ENCODE results near the gene PGR.

The PGR gene

DNA sequence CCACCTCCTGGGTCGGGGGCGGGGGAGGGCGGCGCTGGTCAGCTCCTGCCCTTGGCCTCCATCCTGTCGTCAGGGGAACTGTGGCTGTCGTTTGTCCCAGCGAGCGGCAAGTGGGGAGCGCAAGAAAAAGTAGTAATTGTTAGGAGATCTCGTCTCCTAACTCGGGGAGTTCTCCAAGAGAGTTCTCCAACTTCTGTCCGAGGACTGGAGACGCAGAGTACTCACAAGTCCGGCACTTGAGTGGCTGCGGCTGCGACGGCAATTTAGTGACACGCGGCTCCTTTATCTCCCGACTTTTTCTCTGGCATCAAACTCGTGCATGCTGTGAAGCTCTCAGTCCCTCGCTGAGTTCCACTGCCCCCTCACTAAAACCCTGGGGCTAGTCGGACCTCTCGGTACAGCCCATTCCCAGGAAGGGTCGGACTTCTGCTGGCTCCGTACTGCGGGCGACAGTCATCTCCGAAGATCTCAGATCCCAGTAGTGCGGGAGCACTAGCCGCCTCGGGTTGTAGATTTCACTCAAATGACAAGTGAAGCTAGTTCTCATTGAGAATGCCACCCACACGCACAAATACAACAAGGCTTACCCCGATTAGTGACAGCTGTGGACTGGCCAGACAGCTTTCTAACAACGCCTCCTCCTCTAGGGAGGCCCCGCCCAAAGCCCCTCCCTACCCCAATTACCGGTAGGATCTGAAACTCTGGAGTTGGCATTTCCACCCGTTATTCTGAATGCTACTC, at the start of gene PGR:
Gene PGR (minus strand): TSS at position 611 of the 741 bp plus-strand sequence. CDS start 743 bp downstream, outside the sequence.
- DNase-seq = peak; percentile 12

DNA sequence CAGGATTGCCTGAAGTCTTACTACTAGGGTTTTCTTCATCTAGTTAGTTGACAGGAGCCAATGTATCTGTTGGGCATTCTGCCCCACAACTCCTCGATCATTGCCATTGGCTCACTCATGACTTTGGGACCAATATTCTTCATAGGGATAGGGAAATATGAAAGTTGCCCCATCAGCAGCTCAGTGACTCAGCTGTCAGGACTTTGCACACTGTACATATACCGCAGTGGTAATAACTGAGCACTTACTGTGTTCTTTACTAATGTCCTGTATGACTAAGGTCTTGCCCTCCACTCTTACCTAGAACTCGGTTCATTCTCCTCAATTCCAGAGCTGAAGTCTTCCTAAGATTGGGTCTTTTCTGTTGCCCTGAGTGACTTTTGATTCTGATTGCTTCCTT, 46.8 kb upstream of the PGR start:
- no peak for DNase-seq

DNA sequence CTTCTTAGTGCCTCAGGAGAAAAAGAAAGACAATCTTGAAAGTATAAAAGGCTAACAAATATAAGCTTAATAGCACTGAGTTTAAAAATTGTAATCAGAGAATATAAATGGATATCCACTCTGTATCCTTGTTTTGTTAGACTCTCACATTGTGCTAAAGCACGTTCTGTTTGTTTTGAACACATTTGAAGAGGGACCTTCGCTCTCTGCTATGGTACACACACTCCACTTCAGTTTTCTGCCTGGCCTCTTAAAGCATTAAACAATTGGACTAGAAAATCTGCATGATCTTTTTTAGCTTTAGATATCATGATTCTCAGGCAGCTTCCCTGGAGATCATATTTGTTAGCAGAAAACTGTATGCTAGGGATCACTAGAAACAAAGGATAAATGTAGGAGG, 40.3 kb upstream of the PGR start:
- DNase-seq = peak; percentile 58

DNA sequence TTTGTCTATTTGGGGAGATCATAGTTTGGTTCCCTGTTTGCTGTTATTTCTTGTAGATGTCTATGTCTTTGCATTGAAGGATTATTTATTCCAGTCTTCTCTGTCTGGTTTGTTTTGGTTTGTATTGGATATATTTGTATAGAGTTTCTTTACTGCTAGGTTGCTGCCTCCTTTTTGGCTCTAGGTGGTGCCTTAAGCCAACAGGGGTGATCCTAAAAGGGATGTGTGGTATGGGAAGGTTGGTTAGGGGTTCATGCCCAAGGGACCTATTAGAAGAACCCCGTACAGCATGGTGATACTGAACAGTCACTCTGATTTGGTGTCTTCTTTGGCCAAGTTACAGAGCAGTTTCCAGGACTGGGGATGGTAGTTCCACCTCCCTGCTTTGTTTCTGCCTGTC, 36.4 kb upstream of the PGR start:
- DNase-seq = no peak

DNA sequence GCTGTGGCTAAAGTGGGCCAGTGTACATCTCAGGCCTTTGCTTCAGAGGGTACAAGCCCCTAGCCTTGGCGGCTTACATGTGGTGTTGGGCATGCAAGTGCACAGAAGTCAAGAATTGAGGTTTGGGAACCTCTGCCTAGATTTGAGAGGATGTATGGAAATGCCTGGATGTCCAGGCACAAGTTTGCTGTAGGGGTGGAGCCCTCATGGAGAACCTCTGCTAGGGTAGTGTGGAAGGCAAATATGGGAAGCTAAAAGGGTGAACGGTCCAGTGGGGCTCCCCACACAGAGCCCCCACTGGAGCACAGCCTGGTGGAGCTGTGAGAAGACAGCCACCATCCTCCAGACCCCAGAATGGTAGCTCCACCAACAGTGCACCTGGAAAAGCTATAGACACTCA, 28.5 kb upstream of the PGR start:
- no peak for DNase-seq

DNA sequence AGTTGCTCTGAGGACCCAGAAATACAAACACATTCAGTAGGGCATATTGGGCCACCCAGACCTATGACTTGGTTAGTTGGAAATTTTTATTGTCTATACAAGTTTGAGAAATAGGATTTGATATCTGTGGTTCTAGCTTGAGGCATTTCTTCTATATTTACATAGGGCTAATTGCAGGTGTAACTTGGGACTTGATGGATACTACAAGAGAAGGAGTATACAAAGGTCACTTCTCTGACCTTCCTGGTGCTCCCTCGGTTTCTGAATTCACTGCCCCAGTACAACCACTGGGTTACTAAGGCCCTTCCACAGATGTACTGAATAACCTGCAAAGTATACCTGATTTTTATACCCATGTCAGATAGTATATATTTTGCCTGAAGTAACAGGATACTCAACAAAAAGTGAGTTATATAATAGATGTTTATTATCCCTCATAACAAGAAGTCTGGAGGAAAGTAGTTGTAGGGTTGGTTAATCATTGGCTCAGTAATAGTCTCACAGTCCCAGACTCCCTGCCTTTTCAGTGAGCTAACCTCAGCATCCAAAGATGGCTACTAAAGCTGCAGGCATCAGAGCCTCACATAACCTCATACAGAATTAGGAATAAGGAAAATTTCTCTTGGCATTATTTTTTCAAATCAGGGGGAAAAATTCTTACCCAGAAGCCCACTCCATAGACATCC, 8.8 kb upstream of the PGR start:
- no peak for DNase-seq

DNA sequence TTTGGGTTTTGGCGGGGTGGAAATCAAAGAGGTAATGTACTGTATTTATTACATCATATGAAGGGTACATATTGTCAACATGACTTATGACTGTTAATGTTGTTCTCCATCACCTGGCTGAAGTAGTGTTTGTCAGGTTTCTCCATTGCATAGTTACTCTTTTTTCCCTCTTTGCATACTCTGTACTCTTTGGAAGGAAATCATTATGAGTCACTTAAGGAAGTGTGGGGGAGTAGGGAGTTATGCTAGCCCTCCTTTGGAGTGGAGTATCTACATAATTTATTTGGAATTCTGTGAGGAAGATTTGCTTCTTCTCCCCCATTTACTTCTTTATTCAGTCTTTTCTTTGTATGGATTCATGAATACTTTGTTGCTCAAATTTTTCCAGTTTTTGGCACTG, 3.6 kb upstream of the PGR start:
- no peak for DNase-seq

DNA sequence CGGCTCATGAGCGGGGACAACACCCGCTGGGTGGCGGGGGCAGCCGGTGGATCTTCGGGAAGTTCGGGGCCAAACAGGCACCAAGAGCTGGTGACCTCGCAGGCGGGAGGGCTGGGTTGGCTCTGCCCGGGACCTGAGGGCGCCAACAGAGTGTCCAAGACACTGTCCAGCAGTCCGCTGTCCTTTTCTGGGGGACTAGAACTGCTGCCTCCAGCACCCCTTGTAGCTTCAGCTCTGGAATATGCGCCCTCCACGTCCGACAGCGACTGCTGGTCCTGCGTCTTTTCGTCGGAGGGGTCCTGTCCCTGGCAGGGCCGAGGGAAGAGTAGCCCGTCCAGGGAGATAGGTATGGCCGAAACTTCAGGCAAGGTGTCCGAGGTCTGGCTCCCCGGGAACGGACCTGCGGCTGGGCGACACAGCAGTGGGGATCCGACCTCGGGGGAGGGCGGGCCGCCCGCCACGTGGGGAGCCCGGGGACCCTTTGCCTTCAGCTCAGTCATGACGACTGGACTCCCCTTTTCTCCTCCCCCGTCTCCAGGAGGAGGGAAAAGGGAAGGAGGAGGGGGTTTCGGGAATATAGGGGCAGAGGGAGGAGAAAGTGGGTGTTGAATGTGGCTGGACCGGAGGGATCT, 926 bp downstream of the PGR start:
- DNase-seq = no peak

DNA sequence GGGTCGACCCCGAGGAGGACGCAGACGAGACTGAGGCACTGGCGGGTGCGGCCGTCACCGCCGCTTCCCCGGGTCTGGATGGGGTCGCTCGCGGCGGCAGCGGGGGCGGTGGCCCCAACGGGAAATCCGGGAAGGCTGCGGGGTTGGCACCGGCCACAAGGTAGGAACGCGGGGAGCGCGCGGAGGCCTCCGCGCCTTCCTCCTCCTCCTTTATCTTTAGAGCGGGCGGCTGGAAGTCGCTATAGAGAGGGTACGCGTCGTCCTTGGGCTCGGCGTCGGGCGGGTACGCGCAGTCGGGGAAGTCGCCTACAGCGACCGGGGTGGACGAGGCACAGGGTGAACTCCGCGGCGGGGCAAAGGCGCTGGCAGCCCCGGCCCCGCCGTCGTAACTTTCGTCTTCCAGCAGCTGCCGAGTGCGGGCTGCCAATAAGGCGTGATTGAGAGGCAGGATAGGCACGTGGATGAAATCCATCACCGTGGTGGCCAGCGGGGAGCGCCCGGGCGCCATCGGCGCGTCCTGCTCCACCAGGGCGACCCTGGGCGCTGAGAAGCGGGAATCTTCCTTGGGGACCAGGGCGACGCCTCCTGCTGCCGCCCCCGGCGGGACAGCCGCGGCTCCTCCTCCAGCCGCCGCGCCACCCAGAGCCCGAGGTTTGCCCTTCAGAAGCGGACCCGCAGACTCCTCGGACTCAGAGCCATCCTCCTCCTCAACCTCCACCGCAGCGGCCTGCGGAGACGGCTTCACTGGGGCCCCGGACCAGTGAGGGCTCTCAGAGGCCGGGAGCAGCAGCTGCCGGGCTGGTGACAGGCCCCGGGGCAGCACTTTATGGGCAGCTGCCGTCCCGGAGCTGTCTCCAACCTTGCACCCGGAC, 1.7 kb downstream of the PGR start:
- no peak for DNase-seq

DNA sequence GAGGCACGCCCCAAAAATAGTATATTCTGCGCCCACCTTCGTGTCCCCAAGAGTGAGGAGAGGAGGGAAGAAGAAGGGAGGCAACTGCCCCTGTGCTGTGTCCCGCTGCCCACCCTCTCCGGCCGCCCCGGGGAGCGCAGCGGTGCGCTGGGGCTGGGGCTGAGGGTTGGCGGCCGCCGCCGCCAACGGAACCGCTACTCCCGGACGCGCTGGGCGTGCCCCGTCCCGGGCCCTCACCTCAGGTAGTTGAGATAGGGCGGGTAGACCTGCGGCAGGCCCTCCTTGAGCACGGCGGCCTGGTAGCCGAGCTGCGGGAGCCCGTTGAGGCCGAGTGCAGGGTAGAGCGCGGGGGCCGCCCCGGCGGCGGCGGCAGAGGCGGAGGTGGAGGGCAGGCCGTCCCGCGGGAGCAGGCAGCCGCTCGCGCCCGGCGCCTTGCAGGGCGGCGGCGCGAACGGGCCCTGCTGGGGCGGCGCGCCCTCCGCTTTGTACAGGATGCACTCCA, 2.4 kb downstream of the PGR start:
- no peak for DNase-seq

DNA sequence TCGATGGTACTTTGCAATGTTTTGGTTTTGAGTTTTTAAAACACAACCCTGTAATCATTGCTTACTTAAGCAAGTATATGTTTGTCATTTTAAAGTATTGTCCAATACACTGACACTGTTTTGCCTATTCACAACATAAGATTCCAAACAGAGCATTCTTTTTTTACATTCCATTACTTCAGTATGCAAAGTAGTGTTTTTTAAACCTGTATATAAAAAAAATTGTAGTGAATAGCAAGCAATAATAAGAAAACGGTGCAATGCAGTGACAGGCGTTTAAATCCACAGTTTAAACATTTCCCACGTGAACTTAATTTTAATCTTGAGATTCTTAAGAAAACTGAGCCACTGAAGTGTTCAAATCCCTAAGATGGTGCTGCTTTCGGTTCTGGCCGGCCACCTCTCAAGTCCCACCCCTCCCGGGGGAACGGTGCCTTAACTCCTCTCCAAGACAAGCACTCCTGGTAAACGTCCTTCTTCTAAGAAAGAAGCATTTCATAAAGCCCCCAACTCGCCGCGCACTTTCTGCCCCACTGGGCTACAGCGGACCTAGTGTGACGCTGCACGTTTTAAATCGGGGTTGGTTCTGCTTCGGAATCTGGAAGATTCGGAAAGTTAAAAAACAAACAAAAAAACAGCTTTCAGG, 2.9 kb downstream of the PGR start:
- no peak for DNase-seq

DNA sequence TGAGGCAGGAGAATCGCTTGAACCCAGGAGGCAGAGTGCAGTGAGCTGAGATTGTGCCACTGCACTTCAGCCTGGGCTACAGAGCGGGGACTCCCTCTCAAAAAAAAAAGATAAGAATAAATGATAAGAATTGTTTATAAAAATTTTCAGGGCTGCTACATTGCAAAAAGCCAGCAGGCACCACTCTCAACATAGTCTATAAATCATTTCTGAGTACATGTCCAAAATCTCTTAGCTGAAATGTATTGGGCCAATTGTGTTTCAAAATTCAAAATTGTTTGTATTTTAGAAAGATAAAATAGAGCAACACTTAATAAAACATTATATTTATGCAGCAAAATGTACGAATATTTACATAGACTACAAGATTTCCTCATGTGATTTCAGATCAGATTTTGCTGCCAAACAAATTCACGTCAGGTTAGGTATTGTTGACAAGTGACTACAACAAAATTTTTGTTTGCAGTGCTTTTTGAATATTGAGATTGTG, 13.9 kb downstream of the PGR start:
- DNase-seq = no peak

DNA sequence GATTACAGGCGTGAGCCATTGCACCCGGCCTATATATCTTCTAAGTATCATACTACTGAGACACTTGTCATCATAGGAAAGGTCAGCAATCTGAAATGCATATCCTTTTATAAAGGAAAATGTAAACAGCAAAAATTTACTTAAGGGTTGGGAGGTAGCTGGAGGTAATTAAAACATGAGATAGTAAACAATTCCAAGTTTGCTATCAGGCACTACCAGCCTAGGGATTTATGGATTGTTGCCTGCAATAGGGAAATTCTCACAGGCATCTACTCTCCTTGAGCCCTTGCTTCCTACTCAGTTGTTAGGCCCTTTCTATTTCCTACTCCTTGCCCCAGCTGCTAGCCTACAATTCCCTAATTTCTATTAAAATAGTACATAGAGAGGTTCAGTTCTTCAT, 16.1 kb downstream of the PGR start:
- no peak for DNase-seq

DNA sequence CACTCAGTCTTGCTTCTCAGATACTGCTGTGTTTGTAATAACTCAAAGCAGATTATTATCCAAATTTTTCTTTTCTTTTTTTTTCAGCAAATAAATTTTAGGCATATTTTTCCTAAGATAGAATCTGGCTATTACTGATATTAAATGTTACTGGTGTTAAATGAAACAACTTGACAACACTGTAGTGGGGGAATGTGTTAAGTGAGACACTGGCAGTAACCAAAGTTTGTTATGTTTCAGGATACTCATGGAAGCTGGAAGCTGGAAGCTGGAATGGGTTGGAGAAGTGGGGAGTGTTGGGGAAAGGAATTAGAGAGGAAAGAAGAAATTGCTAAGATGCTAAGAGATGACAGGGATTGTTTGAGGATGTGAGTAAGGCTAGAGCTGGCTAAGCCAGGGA, 24.9 kb downstream of the PGR start:
- no peak for DNase-seq

DNA sequence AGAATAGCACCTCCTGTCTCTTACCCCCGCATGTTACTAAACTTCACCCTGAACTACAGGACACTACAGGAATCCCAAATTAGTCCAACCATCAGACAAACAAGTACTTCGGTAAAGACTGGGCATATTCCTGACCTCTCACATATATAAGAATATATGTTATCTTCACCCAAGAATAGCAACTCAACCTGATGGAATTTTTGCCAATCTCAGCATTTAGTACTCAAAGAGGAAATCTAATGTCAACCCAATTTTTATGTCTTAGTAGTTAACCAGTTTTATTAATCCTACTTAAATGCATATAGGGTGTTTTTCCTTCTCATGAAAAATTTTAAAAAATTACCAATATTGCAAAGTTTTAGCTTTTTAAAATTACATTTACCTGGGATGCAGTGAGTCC, 26.2 kb downstream of the PGR start:
- DNase-seq = no peak

DNA sequence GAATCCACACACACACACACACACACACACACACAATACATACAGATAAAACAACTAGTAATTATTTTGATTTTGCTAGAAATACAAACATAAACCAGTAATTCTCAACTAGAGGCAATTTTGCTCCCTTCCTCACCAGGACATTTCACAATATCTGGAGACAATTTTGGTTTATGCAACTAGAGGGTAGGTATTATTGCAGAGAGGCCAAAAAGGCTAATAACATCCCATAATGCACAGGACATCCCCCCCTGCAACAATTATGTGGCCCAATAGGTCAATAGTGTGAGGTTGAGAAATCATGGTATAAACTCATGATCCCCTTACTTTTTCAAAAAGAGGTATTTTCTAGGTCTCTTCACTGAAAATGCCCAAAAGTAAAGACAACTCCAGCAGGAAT, 29.0 kb downstream of the PGR start:
- DNase-seq = no peak

DNA sequence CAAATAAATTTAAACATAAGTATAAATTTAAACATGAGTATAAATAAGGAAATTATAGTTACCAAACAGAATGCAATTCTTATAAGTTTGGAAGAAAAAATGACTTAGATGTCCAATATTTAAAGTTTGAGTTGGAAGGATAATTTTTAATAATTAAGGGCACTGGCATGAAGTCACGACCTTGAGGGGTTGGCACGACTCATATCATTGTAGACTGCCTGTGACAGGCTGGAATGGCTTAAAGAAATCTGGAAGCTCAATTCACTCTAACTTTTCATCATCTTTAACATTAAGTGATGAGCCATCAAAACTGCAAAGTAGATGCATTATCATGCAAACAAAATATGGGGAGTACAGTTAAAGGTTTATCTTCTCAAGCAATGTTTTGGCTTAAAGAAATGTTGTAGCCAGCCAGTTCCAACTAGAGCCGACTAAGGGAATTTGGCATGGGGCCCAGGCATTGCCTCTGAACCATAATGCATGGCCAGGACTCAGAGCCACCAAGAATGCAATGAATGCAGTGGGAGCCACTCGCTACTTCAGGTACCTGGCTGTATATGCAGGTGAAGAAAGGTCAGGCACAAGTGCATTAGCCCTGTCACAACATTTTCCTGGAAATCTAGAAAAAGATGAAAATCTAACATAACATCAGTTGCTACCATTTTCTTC, 33.4 kb downstream of the PGR start:
- no peak for DNase-seq

DNA sequence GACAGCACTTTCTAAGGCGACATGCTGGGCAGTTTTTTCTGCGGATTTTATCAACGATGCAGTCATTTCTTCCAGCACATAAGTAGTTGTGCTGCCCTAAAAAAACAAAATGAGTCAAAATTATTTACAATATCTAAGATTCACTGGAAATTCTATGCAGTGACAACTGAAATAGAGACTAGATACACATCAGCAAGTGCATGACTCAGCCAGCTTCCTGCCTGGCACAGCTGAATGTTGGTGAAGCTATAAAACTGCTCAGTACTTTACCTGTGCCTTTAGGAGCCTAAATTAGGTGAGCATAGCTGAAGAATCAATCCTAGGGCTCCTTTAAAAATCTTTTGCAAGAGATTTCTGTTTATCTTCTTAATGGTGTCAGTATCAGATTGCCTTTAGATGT, 37.8 kb downstream of the PGR start:
- DNase-seq = no peak

DNA sequence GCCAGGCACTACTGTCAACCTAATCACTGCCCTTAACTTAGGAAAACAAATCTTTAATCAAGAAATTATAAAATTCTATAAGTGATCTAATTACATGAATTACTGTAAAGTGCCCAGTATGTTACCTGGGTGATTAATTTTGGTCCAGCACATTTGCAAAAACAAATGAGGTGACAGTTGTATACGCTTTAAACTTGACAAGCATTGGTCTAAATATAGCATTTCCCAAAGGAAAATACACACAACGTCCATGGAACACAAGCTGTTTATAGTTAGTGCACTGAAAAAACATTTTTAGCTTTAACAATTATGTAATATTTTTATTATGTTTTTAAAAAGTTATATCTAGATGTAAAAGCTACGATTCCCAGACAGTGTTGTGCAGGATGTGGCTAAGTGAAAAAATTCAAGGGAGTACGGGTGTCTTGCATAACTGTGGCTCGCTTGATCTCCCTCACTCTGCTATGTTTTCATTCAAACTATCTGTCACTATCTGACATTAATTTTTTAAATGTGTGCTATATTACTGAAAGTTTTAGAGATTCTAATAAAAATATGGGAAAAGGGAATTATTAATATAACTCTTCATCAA, 38.8 kb downstream of the PGR start:
- no peak for DNase-seq

DNA sequence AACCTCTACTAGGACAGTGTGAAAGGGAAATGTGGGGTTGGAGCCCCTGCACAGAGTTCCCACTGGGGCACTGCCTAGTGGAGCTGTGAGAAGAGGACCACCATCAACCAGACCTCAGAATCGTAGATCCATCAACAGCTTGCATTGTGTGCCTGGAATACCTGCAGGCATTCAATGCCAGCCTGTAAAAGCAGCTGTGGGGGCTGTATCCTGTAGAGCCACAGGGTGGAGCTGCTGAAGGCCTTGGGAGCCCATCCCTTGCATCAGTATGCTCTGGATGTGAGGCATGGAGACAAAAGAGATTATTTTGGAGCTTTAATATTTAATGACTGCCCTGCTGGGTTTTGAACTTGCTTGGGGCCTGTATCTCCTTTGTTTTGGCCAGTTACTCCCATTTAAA, 46.3 kb downstream of the PGR start:
- DNase-seq = no peak

DNA sequence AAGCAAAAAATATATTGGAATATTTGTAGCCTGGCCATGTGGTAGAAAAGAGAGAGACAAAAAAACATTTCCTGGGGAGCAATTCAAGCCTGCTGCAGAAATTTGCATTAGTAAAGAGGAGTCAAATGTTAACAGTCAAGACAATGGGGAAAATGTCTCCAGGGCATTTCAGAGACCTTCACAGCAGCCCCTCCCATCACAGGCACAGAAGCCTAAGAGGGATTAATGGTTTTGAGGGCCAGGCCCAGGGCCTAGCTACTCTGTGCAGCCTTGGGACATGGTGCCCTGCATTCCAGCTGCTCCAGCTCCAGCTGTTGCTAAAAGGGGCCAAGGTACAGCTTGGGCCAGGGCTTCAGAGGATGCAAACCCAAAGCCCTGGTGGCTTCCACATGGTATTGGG, 46.8 kb downstream of the PGR start:
- no peak for DNase-seq

All from NCI-H1417 treated with DMSO at 0.1 percent for 48 hours (cell line).